Right ventricle myocardium superior (tissue), 1 donor: Measurements from ENCODE around the gene TSHB. TPM values are rescaled to one million over a fixed set of nuclear protein-coding genes. Genes with fewer than 3 reads are reported as not detected.
"Not testable (repeated sequence)": the region's sequence is repeated elsewhere in the genome, so short reads cannot be mapped to it uniquely, and the experiment has no call there.

ENCODE experiments used
- ATAC-seq: fragments of 200-7000 bp; cut with Tn5 transposase; one replicate; pipeline ENCODE4 v1.9.1; 2020; ENCODE audit warnings: mild to moderate bottlenecking; ENCODE audit not compliant: poor library complexity
- DNase-seq: peaks from one replicate; pipeline ENCODE4 v3.0.0-alpha.2; 2020
- intact Hi-C: fragments of 100-400 bp; cut with DNase I; formaldehyde crosslinking; loops from one replicate; pipeline ENCODE4 v1.11.2; 2022
- long read RNA-seq: library from polyadenylated mRNA; unstranded; transcript quantifications from one replicate; pipeline ENCODE4 v2.0.0, GENCODE V29; 2021
- total RNA-seq: library from RNA; stranded (reverse); fragmentation: NEBNext Ultra II Directional; extraction: Animal tissue kit (Norgen Biotek cat#: 25700); gene quantifications from one replicate; pipeline ENCODE4 v1.2.1, GENCODE V29; 2021
- donor health status: DM: no; HTN: yes; CAD: no; lungs with severe emphysema.

Gene TSHB
- not detected for total RNA-seq
- long read RNA-seq, result 0 reads

GRCh38 chr1:115029526-115029925, at the start of gene TSHB:
Gene TSHB (plus strand): TSS chr1:115029826. CDS start chr1:115033363, 3,537 bp downstream.
- DNase-seq (no peak), ATAC-seq (no peak)
- intact Hi-C loops, result no loop called here

DNA sequence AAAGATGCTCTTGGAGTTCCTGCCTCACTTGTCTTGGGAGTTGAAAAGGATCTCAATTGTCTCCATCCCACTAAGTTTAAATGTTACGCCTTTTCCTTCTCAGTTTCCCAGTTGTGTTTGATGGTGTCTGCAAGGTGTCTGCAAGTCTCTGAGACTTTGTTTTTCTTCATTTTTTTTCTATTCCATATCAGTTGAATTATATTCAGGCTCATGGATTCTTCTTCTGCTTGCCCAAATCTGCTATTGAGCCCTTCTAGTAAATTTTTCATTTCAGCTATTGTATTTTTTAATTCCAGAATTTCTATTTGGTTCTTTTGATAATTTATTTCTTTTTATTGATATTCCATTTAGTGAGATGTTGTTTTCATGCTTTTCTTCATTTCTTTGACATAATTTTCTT, 47.4 kb upstream of the TSHB start:
- DNase-seq (no peak), ATAC-seq (no peak)
- intact Hi-C loops, result no loop called here

DNA sequence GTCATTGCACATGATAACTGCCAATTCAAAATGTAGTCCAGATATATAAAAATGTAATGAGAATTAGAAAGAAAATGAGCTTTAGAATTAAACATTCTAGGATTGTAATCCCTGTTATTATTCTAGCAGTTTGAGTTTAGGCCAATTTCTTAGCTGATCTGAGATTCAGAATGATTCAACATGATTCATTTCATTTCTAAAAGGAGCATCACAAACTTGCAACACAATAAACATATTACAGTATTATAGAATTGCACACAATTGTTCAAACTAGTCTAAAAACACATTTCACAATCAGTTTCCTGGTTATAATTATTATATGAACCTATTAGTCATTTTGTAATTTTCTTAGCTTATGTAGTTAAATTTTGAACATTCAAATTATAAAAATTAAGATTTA, 43.3 kb upstream of the TSHB start:
- intact Hi-C loops, result no loop called here
- ATAC-seq, result no peak
- DNase-seq, result no peak

DNA sequence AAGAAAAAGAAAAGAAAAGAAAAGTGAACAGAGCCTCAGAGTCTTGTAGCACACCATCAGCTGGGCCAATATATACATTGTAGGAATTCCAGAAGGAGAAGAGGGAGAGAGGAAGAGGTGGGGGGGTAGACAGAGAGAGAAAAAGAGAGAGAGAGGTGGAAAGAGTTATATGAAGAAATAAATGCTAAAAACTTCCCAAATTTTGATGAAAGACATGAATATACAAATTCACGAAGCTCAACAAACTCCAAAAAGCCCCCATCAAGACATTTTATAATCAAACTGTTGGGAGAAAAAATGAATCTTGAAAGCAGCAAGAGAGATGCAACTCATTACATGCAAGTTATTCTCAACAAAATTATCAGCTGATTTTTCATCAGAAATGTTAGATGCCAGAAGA, 41.5 kb upstream of the TSHB start:
- intact Hi-C loops, result no loop called here

DNA sequence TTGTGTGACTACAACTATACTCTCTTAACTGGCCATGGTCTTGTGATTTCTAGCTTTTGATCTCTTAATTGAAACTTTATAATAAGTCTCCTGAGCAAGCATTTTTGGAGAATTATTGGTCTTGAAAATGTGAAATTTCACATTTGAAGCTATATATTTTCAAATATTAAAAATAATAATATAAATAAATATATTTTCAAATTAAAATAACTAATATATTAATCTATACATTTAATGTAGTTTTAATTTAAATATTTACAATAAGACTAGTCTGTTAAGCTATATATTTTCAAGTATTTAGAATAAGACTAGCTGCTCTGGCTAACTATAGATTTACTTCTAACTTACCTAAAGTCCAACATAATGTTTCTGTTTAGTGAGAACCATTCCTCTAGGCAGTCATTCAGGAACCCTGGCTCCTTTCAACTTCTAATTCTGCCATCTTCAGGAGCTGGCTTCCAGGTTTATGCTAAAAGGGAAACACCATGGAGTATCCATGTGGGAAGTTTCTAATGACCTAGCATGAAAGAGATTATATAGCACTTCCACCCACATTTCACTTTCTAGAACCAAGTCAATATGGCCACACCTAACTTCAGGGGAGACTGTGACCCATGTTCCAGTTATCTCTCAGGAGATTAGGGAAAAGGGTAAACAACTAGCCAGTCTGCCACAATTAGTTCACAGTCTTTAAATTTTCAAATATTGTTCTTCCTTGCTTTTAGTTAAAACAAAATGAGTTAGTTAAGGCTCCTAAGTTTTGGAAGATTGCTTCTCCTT, 31.9 kb upstream of the TSHB start:
- DNase-seq (no peak), ATAC-seq (no peak)
- intact Hi-C loops, result no loop called here

More for the DNA sequence above, 41.5 kb upstream of the TSHB start:
- DNase-seq (no peak), ATAC-seq (no peak)

- DNase-seq, result no peak
- intact Hi-C loops, result no loop called here
Measured at GRCh38 chr1:115006191-115006590, 23.4 kb upstream of the TSHB start.

DNA sequence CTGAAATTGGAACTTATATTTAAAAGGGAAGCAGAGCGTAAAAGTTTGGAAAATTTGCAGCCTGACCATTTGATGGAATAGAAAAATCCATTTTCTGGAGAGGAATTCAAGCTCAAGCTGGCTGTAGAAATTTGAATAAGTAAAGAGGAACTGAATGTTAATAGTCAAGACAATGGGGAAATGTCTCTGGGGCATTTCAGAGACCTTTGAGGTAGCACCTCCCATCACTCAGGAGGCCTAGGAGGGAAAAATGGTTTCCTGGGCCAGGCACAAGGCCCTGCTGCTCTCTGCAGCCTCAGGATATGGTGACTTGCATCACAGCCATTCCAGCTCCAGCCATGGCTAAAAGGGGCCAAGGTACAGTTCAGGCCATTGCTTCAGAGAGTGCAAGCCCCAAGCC, 17.6 kb upstream of the TSHB start:
- ATAC-seq (no peak), DNase-seq (no peak)
- intact Hi-C loops, result no loop called here

More at GRCh38 chr1:115006191-115006590, 23.4 kb upstream of the TSHB start:
- ATAC-seq, result no peak

DNA sequence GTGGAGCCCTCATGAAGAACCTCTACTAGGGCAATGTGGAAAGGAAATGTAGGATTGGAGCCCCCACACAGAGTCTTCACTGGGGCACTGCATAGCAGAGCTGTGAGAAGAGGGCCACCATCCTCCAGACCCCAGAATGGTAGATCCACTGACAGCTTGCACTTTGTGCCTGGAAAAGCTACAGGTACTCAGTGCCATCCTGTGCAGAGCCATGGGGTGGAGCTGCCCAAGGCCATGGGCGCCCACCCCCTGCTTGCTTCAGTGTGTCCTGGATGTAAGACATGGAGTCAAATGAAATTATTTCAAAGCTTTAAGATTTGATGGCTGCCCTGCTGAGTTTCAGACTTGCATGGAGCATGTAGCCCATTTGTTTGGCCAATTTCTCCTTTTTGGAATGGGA, 17.2 kb upstream of the TSHB start:
- intact Hi-C loops, result no loop called here
- DNase-seq, result no peak
- no peak for ATAC-seq

DNA sequence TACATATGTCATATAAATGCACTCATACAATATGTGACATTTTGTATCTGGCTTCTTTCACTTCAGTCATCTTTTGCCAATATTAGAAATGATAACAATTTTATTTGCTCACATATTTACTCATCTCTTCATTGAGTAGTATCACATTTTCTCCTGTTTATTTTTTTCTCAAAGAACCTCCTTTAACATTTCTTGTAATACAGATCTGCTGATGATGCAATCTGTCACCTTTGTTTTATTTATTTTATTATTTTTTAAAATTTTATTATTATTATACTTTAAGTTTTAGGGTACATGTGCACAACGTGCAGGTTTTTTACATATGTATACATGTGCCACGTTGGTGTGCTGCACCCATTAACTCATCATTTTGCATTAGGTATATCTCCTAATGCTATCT, 15.8 kb upstream of the TSHB start:
- DNase-seq (no peak), ATAC-seq (no peak)
- intact Hi-C loops, result no loop called here

GRCh38 chr1:115019549-115019948, 10.1 kb upstream of the TSHB start:
- intact Hi-C loops, DNase-seq, ATAC-seq: not testable (repeated sequence)

GRCh38 chr1:115021145-115021544, 8.5 kb upstream of the TSHB start:
- intact Hi-C loops, result no loop called here
- ATAC-seq (no peak), DNase-seq (no peak)

- ATAC-seq (no peak), DNase-seq (no peak)
- intact Hi-C loops, result no loop called here
Measured at GRCh38 chr1:115023593-115023992, 6.0 kb upstream of the TSHB start.

DNA sequence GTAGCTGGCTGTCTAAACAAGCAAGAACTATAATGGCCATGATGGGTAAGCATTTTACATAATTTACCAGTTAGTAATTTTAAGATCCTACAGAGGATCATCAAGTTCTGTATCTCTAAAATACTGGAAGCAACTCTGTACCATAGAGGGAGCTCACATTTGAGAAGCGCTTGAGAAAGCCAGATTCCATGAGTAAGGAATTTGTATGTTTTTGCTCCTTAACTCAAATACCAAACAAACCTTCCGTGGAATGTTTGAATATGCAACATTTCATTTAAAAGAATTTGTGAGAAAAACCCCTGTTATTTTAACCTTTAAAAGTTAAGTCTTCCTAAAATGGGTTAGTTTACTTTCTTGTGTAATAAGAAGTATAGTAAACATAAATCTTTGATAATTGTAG, 2.0 kb downstream of the TSHB start:
- intact Hi-C loops, result no loop called here
- DNase-seq (no peak), ATAC-seq (no peak)

DNA sequence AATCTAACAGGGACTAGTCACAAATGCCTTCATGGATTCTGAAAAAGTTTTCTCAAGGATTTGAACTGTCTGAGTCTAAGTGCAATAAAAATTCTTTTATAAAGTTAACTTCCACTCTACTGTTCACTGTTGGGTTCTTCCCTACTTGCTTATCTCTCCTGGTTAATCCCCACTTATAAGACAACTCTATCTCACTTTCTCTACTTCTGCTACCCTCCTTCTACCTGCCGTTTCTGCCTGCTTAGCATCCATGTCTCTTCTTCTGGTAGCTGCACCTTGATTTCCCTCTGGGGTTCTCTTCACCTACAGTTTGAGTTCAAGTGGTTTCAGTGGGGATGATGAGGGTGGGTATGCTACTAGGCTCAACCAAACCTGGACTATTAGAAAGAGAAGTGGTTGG, 6.0 kb downstream of the TSHB start:
- no peak for DNase-seq
- intact Hi-C loops, result no loop called here

DNA sequence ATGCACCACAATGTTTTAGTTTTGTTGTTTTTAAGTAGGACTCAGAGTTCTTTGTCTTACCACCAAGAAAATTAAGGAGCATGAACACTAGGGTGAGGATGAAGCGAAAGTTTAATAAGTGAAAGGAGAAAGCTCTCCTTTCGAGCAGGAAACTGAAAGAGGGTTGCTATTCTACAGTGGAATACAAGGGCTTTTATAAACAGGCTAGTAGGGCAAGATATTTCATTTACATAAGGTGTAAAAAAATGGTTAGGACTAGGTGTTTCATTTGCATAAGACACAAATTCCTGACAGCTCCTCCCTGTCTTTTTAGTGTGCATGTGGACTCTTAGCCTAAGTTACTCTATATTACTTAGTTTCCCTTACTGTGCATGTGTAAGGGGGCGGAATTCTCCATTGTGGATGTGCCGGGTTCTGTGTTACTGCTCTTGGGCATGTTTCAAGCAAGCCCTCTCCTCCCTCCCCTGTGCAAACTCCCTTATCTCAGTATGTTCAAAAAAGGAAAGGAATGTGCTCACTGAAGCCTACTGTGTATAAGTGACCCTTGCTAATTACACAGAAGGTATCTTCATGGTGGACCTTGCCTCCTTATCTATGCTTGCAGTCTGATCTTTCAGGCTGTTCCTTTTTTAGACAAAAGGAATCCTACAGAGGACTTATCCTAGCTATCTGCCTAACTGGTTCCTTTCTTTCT, 7.3 kb downstream of the TSHB start:
- intact Hi-C loops, result no loop called here
- DNase-seq (no peak), ATAC-seq (peak; percentile 61)

More for the DNA sequence above, 6.0 kb downstream of the TSHB start:
- ATAC-seq, result no peak

DNA sequence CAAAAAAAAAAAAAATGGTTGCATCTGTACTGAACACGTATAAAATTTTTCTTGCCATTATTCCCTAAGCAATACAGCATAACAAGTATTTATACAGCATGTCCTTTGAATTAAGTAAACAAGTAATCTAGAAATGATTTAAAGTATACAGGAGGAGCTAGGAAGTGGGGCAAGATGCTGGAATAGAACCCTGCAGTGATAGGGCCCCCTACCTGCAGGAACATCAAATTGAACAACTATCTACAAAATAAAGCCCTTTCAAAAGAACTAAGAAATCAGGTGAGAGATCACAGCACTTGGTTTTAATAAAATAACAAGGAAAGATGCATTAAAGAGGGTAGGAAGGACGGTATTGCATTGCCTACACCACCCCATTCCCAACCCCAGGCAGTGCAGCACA, 10.9 kb downstream of the TSHB start:
- DNase-seq, result no peak
- no peak for ATAC-seq
- intact Hi-C loops, result no loop called here

GRCh38 chr1:115041654-115042053, 12.0 kb downstream of the TSHB start:
- intact Hi-C loops, result no loop called here
- ATAC-seq (no peak), DNase-seq (no peak)

DNA sequence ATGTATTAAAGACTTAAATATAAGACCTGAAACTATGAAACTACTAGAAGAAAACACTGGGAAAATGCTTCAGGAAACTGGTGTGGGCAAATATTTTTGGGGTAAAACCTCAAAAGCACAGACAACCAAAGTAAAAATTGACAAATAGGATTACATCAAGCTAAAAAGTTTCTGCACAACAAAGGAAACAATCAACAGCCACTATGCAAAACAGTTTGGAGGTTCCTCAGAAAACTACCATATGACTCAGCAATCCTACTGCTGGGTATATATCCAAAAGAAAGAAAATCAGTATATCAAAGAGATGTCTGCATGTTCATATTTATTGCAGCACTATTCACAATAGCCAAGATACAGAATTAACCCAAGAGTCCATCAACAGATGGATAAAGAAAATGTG, 17.1 kb downstream of the TSHB start:
- intact Hi-C loops, result no loop called here
- ATAC-seq, result no peak
- DNase-seq, result no peak

GRCh38 chr1:115051850-115052249, 22.2 kb downstream of the TSHB start:
- intact Hi-C loops, result loop anchor here (5.0 kb wide), 2 partner anchors 60 to 75 kb away; no protein-coding TSS in a partner anchor
- ATAC-seq (no peak), DNase-seq (no peak)

GRCh38 chr1:115052454-115053083, 22.9 kb downstream of the TSHB start:
- ATAC-seq, result peak; percentile 72
- DNase-seq, result peak; percentile 56
- intact Hi-C loops, result loop anchor here (5.0 kb wide), 2 partner anchors 60 to 75 kb away; no protein-coding TSS in a partner anchor
